Left ventricle myocardium inferior (tissue), 1 donor: ENCODE results near the gene SDK1. TPM values are rescaled to one million over a fixed set of nuclear protein-coding genes. Genes with fewer than 3 reads are reported as not detected.

Source experiments
- DNase-seq: peaks from one replicate; pipeline ENCODE4 v3.0.0-alpha.2; 2020
- H3K27ac ChIP-seq: fragments of 200-600 bp; replicated peaks from 2 replicates; pipeline ENCODE4 v1.8.0; 2021
- H3K27me3 ChIP-seq: fragments of 200-600 bp; 2 replicates; pipeline ENCODE4 v1.8.0; 2021; ENCODE audit warnings: low read depth
- H3K36me3 ChIP-seq: fragments of 200-600 bp; 2 replicates; pipeline ENCODE4 v1.8.0; 2021
- H3K4me1 ChIP-seq: fragments of 200-600 bp; 2 replicates; pipeline ENCODE4 v1.8.0; 2021
- H3K4me3 ChIP-seq: fragments of 200-600 bp; 2 replicates; pipeline ENCODE4 v1.8.0; 2021; ENCODE audit warnings: mild to moderate bottlenecking, moderate library complexity
- H3K9me3 ChIP-seq: fragments of 200-600 bp; replicated peaks from 2 replicates; pipeline ENCODE4 v1.8.0; 2021
- intact Hi-C: fragments of 100-400 bp; cut with micrococcal nuclease; formaldehyde crosslinking; loops from one replicate; pipeline ENCODE4 v1.11.0; 2022
- total RNA-seq: library from RNA; stranded (reverse); fragmentation: NEBNext Ultra II Directional; extraction: Animal tissue kit (Norgen Biotek cat#: 25700); gene quantifications from one replicate; pipeline ENCODE4 v1.2.1, GENCODE V29; 2021
- TF ChIP-seq, protein P1 (sequence below): fragments of 200-600 bp; IDR thresholded peaks from 2 replicates; pipeline ENCODE4 v1.8.0; 2021; ENCODE audit warnings: antibody characterized with exemption, mild to moderate bottlenecking, borderline replicate concordance
- donor health status: DM: no; HTN: yes; CAD: no; lungs with severe emphysema.

SDK1 gene
- total RNA-seq, 1 donor from 2014 or later: 1.3 TPM

GRCh38 chr7:3861386-3861785 is 560.3 kb downstream of the SDK1 start:
- no peak overlapping the region for H3K27ac ChIP-seq
- no peak for DNase-seq
- no peaks in the 10 kb centered on the region for H3K36me3 ChIP-seq
- intact Hi-C loops: no loop called here
- H3K4me1 ChIP-seq: peaks cover 16% of the 10 kb centered on the region
- H3K27me3 ChIP-seq: no peaks in the 10 kb centered on the region
- TF ChIP-seq, protein P1, sequence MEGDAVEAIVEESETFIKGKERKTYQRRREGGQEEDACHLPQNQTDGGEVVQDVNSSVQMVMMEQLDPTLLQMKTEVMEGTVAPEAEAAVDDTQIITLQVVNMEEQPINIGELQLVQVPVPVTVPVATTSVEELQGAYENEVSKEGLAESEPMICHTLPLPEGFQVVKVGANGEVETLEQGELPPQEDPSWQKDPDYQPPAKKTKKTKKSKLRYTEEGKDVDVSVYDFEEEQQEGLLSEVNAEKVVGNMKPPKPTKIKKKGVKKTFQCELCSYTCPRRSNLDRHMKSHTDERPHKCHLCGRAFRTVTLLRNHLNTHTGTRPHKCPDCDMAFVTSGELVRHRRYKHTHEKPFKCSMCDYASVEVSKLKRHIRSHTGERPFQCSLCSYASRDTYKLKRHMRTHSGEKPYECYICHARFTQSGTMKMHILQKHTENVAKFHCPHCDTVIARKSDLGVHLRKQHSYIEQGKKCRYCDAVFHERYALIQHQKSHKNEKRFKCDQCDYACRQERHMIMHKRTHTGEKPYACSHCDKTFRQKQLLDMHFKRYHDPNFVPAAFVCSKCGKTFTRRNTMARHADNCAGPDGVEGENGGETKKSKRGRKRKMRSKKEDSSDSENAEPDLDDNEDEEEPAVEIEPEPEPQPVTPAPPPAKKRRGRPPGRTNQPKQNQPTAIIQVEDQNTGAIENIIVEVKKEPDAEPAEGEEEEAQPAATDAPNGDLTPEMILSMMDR: no peak
- no peak overlapping the region for H3K4me3 ChIP-seq
- no peaks in the 10 kb centered on the region for H3K9me3 ChIP-seq

GRCh38 chr7:3861941-3862340 is 560.9 kb downstream of the SDK1 start:
- intact Hi-C loops: no loop called here
- Histone ChIP-seq H3K27ac (peak overlapping the region; percentile 28), H3K9me3 (no peaks in the 10 kb centered on the region), H3K4me1 (peaks cover 16% of the 10 kb centered on the region), H3K36me3 (no peaks in the 10 kb centered on the region), H3K27me3 (no peaks in the 10 kb centered on the region), H3K4me3 (no peak overlapping the region)
- DNase-seq: no peak
- TF ChIP-seq, protein P1: peak; percentile 17

DNA sequence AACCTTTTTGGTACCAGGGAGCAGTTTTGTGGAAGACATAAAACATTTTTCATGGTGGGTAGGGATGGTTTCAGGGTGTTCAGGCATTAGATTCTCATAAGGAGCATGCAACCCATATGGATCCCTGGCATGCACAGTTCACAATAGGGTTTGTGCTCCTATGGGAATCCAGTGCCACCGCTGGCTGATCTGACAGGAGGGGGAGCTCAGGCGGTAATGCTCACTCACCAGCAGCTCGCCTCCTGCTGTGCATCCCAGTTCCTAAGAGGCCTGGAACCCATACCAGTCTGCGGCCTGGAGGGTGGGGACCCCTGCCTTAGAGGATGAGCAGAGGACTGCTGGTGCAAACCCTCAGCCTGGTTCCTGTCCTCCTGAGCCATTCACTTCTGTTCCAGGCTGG is 561.7 kb downstream of the SDK1 start:
- no peak overlapping the region for H3K27ac ChIP-seq
- H3K27me3 ChIP-seq: no peaks in the 10 kb centered on the region
- TF ChIP-seq, protein P1: no peak
- no peak overlapping the region for H3K4me3 ChIP-seq
- intact Hi-C loops: no loop called here
- H3K36me3 ChIP-seq: no peaks in the 10 kb centered on the region
- H3K9me3 ChIP-seq: no peaks in the 10 kb centered on the region
- no peak for DNase-seq
- peaks cover 16% of the 10 kb centered on the region for H3K4me1 ChIP-seq

DNA sequence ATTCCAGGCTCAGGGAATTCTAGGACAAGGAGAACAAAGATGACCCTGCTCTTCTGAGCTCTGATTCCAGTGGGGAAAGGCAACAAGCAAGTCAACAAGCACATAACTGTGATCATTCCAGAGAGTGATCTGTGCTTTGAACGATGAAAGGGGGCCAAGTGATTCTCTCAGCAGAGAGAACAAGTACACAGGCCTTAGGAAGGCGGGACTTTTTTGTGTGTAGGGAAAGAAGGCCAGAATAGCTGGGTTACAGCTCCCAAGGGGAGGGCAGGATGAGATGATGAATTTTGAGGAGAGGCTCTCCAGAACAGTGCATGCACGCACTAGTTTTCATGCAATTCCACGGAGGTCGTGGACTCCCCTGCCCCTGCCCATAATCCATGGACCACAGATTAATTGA is 565.2 kb downstream of the SDK1 start:
- DNase-seq: no peak
- H3K36me3 ChIP-seq: no peaks in the 10 kb centered on the region
- H3K27ac ChIP-seq: no peak overlapping the region
- TF ChIP-seq, protein P1: no peak
- intact Hi-C loops: no loop called here
- no peaks in the 10 kb centered on the region for H3K9me3 ChIP-seq
- H3K4me1 ChIP-seq: peaks cover 14% of the 10 kb centered on the region
- no peak overlapping the region for H3K4me3 ChIP-seq
- no peaks in the 10 kb centered on the region for H3K27me3 ChIP-seq

- Histone ChIP-seq H3K4me3 (no peak overlapping the region), H3K4me1 (no peaks in the 10 kb centered on the region), H3K36me3 (no peaks in the 10 kb centered on the region), H3K27ac (no peak overlapping the region), H3K27me3 (no peaks in the 10 kb centered on the region), H3K9me3 (no peaks in the 10 kb centered on the region)
- intact Hi-C loops: no loop called here
- no peak for DNase-seq
- TF ChIP-seq, protein P1: no peak
Measured at GRCh38 chr7:3867863-3868262, 566.8 kb downstream of the SDK1 start.
